ENCODE results near the gene ACACA.
A peak's percentile ranks its signal among the peaks of the same experiment; 100 is the strongest.

The ACACA gene

GRCh38 chr17:37286430-37286829 lies 120.2 kb downstream of the ACACA start:
- no peak for DNase-seq

GRCh38 chr17:37284191-37284590 lies 122.4 kb downstream of the ACACA start:
- no peak for DNase-seq

GRCh38 chr17:37283414-37283961 lies 123.1 kb downstream of the ACACA start:
- DNase-seq: no peak

GRCh38 chr17:37280841-37281240 lies 125.8 kb downstream of the ACACA start:
- DNase-seq: no peak

- no peak for DNase-seq
These were observed 128.3 kb downstream of the ACACA start for GRCh38 chr17:37278247-37278894.

GRCh38 chr17:37276475-37276874 lies 130.2 kb downstream of the ACACA start:
- DNase-seq: no peak

- DNase-seq: no peak
These were observed 132.2 kb downstream of the ACACA start for GRCh38 chr17:37274461-37274860.

GRCh38 chr17:37273409-37274051 lies 133.1 kb downstream of the ACACA start:
- DNase-seq: no peak

- no peak for DNase-seq
These were observed 141.0 kb downstream of the ACACA start for GRCh38 chr17:37265446-37266173.

GRCh38 chr17:37261286-37261685 lies 145.3 kb downstream of the ACACA start:
- no peak for DNase-seq

GRCh38 chr17:37259030-37259735 lies 147.5 kb downstream of the ACACA start:
- DNase-seq: no peak

- DNase-seq: no peak
These were observed 150.0 kb downstream of the ACACA start for GRCh38 chr17:37256627-37257026.

GRCh38 chr17:37255432-37255831 lies 151.2 kb downstream of the ACACA start:
- DNase-seq: no peak

- no peak for DNase-seq
These were observed 158.8 kb downstream of the ACACA start for GRCh38 chr17:37247825-37248224.

GRCh38 chr17:37246085-37246484 lies 160.6 kb downstream of the ACACA start:
- no peak for DNase-seq

- no peak for DNase-seq
These were observed 166.3 kb downstream of the ACACA start for GRCh38 chr17:37240381-37240780.

GRCh38 chr17:37239690-37240334 lies 166.8 kb downstream of the ACACA start:
- peak in 2 of 6 experiments; percentile 9 to 15 for DNase-seq

GRCh38 chr17:37234106-37234505 lies 172.5 kb downstream of the ACACA start:
- DNase-seq: no peak

- no peak for DNase-seq
These were observed 173.6 kb downstream of the ACACA start for GRCh38 chr17:37233036-37233435.

GRCh38 chr17:37231887-37232286 lies 174.7 kb downstream of the ACACA start:
- no peak for DNase-seq

GRCh38 chr17:37230633-37231032 lies 176.0 kb downstream of the ACACA start:
- no peak for DNase-seq

- no peak for DNase-seq
These were observed 181.2 kb downstream of the ACACA start for GRCh38 chr17:37225465-37225864.

- DNase-seq: no peak
These were observed 184.8 kb downstream of the ACACA start for GRCh38 chr17:37221865-37222264.

Data from stimulated activated naive CD4-positive, alpha-beta T cell (primary cell).